ENCODE results near the gene FHAD1. TPM values are rescaled to one million over a fixed set of nuclear protein-coding genes. Genes with fewer than 3 reads are reported as not detected.

Gene FHAD1
- total RNA-seq, 1 experiment from 2014 or later, result 1.9 TPM

DNA sequence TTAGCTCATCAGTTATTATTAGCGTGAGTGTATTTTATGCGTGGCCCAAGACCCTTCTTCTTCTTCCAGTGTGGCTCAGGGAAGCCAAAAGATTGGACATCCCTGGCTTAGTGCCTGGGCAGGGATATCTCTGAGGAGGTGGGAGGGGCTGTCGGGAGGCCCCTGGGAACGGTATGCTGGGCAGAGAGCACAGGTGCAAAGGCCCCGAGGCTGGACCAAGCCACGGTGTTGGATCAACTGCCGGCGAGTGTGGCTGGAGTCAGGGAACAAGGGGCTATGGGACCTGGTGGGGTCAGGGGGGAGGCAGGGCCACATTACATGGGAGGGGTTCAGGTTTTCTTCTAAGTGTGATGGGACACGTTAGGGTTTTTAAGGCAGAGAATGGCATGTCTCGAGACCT is 62.7 kb downstream of the FHAD1 start:
- Mint-ChIP-seq H3K4me3 (no peak overlapping the region), H3K27ac (no peak overlapping the region), H3K4me1 (peaks cover 3 to 6% of the 10 kb centered on the region in 2 experiments; a peak in 2 of 4 replicates), H3K9me3 (peaks cover 16 to 24% of the 10 kb centered on the region in 2 experiments), H3K36me3 (ENCODE audit: insufficient read depth in 1 of 3, low read depth in 3 of 3) (peaks cover 7 to 22% (median 12%) of the 10 kb centered on the region in 3 experiments), H3K27me3 (ENCODE audit: low read depth) (peaks cover 20% of the 10 kb centered on the region)
- Histone ChIP-seq H3T11ph (ENCODE audit: low read length) (no peak overlapping the region), H3K14ac (ENCODE audit: insufficient read depth, low read length) (no peak overlapping the region), H3K9me3 (ENCODE audit: control insufficient read depth, low read depth, low read length) (no peaks in the 10 kb centered on the region), H2BK20ac (ENCODE audit: low read depth, low read length, poor library complexity, severe bottlenecking) (no peak overlapping the region), H4K5ac (ENCODE audit: insufficient read length, low read depth, low read length) (no peak overlapping the region), H3K4me1 (ENCODE audit: insufficient read depth, low read length) (no peaks in the 10 kb centered on the region), H3K4me2 (ENCODE audit: insufficient read depth, insufficient read length, low read length) (no peak overlapping the region), H3K4ac (ENCODE audit: low read depth, low read length) (no peak overlapping the region), H2BK5ac (ENCODE audit: insufficient read length, low read length) (no peak overlapping the region), H3K18ac (ENCODE audit: insufficient read length, low read depth, low read length) (no peak overlapping the region), H2BK120ac (ENCODE audit: low read depth, low read length, poor library complexity, severe bottlenecking) (no peak overlapping the region), H4K91ac (ENCODE audit: insufficient read length, low read depth, low read length) (no peak overlapping the region), H3K9ac (ENCODE audit: extremely low read depth, insufficient read length, low read length) (no peak overlapping the region), H2BK15ac (ENCODE audit: low read depth, low read length) (no peak overlapping the region), H3K27me3 (ENCODE audit: insufficient read depth, low read length) (no peaks in the 10 kb centered on the region), H3K23ac (ENCODE audit: insufficient read length, low read depth, low read length) (no peak overlapping the region), H2AFZ (ENCODE audit: low read length) (no peak overlapping the region), H3K79me1 (ENCODE audit: insufficient read depth, low read depth, low read length, poor library complexity, severe bottlenecking) (no peaks in the 10 kb centered on the region), H4K8ac (replicated peaks; ENCODE audit: insufficient read length, low read depth, low read length) (no peak overlapping the region), H3K79me2 (ENCODE audit: insufficient read depth, low read length) (no peaks in the 10 kb centered on the region), H2BK12ac (ENCODE audit: insufficient read length, low read depth, low read length) (no peak overlapping the region), H3K27ac (ENCODE audit: insufficient read length, low read depth, low read length) (no peak overlapping the region), H3K23me2 (ENCODE audit: insufficient read length, low read depth, low read length, poor library complexity, severe bottlenecking) (no peaks in the 10 kb centered on the region), H3K56ac (ENCODE audit: insufficient read length, low read depth, low read length) (no peak overlapping the region), H2AK5ac (ENCODE audit: insufficient read length, low read length) (no peak overlapping the region), H4K20me1 (ENCODE audit: control insufficient read depth, insufficient read depth, insufficient read length) (no peaks in the 10 kb centered on the region)
- no CpG with 5 or more reads among the region's 10 CpGs for WGBS (ENCODE audit: extremely low coverage, insufficient read length, low lambda C conversion rate)
- TF ChIP-seq, protein P1, sequence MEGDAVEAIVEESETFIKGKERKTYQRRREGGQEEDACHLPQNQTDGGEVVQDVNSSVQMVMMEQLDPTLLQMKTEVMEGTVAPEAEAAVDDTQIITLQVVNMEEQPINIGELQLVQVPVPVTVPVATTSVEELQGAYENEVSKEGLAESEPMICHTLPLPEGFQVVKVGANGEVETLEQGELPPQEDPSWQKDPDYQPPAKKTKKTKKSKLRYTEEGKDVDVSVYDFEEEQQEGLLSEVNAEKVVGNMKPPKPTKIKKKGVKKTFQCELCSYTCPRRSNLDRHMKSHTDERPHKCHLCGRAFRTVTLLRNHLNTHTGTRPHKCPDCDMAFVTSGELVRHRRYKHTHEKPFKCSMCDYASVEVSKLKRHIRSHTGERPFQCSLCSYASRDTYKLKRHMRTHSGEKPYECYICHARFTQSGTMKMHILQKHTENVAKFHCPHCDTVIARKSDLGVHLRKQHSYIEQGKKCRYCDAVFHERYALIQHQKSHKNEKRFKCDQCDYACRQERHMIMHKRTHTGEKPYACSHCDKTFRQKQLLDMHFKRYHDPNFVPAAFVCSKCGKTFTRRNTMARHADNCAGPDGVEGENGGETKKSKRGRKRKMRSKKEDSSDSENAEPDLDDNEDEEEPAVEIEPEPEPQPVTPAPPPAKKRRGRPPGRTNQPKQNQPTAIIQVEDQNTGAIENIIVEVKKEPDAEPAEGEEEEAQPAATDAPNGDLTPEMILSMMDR (conservative IDR thresholded peaks at IDR 0.05), result no peak
- no peak for DNase-seq
